Thoracic aorta (tissue), 2 donors: Measurements from ENCODE around the gene RGR. TPM values are rescaled to one million over a fixed set of nuclear protein-coding genes. Genes with fewer than 3 reads are reported as not detected.

Experiments
- ATAC-seq: fragments of 150-250 bp; one replicate; pipeline ENCODE4 v1.8.0; 2017; ENCODE audit warnings: low read depth; ENCODE audit not compliant: insufficient number of reproducible peaks, low FRiP score
- DNase-seq: peaks from one replicate; pipeline ENCODE4 v3.0.0-alpha.2; 2020; ENCODE audit warnings: low spot score
- H3K27ac ChIP-seq, 2 donors: fragments of 200-600 bp; sonication (generic); 1 replicate in 1 of 2; 2 replicates in 1 of 2; pipeline ENCODE4 v1.5.1; 2016; ENCODE audit warnings: mild to moderate bottlenecking in 2 of 2, moderate library complexity in 2 of 2
- H3K27me3 ChIP-seq: fragments of 200-600 bp; sonication (generic); replicated peaks from 2 replicates; pipeline ENCODE4 v1.6.0; 2016; ENCODE audit warnings: mild to moderate bottlenecking; ENCODE audit not compliant: insufficient read depth
- H3K36me3 ChIP-seq: fragments of 200-600 bp; sonication (generic); one replicate; pipeline ENCODE4 v1.5.1; 2016
- H3K4me1 ChIP-seq, 2 donors: fragments of 200-600 bp; sonication (generic); 1 replicate in 1 of 2; 2 replicates in 1 of 2; pipeline versions ENCODE4 v1.5.1 to v1.6.0; 2016; ENCODE audit warnings: low read depth in 2 of 2, mild to moderate bottlenecking in 1 of 2; ENCODE audit not compliant: control insufficient read depth in 1 of 2
- H3K4me3 ChIP-seq: fragments of 200-600 bp; sonication (generic); 2 replicates; pipeline ENCODE4 v1.5.1; 2016; ENCODE audit warnings: mild to moderate bottlenecking
- H3K9me3 ChIP-seq: fragments of 200-600 bp; sonication (generic); 2 replicates; pipeline ENCODE4 v1.5.1; 2016
- total RNA-seq, 2 donors: library from RNA; depleted of rRNA; stranded (reverse); fragments of >200 nt; gene quantifications; one replicate each; pipeline versions ENCODE4 v1.1.0 to v1.2.3, GENCODE V29; 2016
- TF ChIP-seq, protein P1 (sequence below): fragments of 200-600 bp; sonication (generic); IDR thresholded peaks from one replicate; pipeline ENCODE4 v1.5.1; 2019; ENCODE audit warnings: antibody characterized with exemption

RGR gene
- total RNA-seq, 2 donors from 2014 or later = not detected

DNA sequence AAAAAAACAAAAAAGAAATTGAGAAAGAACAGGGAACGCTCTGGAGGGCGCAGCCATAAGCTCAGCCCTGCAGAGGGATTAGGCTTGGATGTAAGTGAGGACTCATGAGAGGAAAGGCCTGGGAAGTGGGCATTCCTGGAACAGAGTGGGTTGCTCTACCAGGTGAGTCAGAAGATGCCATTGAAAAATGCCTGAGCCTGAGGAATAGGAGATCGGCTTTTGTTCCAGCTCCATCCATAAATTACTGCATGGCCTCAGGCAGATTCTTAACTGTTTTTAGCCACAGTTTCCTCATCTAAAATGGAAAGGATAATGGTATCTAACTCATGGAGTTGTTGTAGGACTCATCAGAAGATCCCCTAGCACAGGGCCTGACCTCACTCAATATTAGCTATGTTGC, 1.1 kb upstream of the RGR start:
- no peaks in the 10 kb centered on the region for H3K9me3 ChIP-seq
- TF ChIP-seq, protein P1, sequence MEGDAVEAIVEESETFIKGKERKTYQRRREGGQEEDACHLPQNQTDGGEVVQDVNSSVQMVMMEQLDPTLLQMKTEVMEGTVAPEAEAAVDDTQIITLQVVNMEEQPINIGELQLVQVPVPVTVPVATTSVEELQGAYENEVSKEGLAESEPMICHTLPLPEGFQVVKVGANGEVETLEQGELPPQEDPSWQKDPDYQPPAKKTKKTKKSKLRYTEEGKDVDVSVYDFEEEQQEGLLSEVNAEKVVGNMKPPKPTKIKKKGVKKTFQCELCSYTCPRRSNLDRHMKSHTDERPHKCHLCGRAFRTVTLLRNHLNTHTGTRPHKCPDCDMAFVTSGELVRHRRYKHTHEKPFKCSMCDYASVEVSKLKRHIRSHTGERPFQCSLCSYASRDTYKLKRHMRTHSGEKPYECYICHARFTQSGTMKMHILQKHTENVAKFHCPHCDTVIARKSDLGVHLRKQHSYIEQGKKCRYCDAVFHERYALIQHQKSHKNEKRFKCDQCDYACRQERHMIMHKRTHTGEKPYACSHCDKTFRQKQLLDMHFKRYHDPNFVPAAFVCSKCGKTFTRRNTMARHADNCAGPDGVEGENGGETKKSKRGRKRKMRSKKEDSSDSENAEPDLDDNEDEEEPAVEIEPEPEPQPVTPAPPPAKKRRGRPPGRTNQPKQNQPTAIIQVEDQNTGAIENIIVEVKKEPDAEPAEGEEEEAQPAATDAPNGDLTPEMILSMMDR = no peak
- no peaks in the 10 kb centered on the region for H3K4me1 ChIP-seq
- no peak overlapping the region for H3K27ac ChIP-seq
- ATAC-seq = no peak
- no peaks in the 10 kb centered on the region for H3K36me3 ChIP-seq
- no peak for DNase-seq
- no peaks in the 10 kb centered on the region for H3K27me3 ChIP-seq
- H3K4me3 ChIP-seq = no peak overlapping the region

GRCh38 chr10:84247496-84247895, 2.6 kb downstream of the RGR start:
- no peak overlapping the region for H3K4me3 ChIP-seq
- no peaks in the 10 kb centered on the region for H3K9me3 ChIP-seq
- ATAC-seq (no peak), DNase-seq (no peak)
- TF ChIP-seq, protein P1 = no peak
- H3K27ac ChIP-seq = no peak overlapping the region
- no peaks in the 10 kb centered on the region for H3K27me3 ChIP-seq
- H3K4me1 ChIP-seq = no peaks in the 10 kb centered on the region
- no peaks in the 10 kb centered on the region for H3K36me3 ChIP-seq

- Histone ChIP-seq H3K27ac (no peak overlapping the region), H3K4me1 (no peaks in the 10 kb centered on the region), H3K36me3 (no peaks in the 10 kb centered on the region), H3K27me3 (no peaks in the 10 kb centered on the region), H3K4me3 (no peak overlapping the region), H3K9me3 (no peaks in the 10 kb centered on the region)
- no peak for DNase-seq
- ATAC-seq = no peak
- TF ChIP-seq, protein P1 = no peak
These were observed 3.9 kb downstream of the RGR start for GRCh38 chr10:84248794-84249193.

DNA sequence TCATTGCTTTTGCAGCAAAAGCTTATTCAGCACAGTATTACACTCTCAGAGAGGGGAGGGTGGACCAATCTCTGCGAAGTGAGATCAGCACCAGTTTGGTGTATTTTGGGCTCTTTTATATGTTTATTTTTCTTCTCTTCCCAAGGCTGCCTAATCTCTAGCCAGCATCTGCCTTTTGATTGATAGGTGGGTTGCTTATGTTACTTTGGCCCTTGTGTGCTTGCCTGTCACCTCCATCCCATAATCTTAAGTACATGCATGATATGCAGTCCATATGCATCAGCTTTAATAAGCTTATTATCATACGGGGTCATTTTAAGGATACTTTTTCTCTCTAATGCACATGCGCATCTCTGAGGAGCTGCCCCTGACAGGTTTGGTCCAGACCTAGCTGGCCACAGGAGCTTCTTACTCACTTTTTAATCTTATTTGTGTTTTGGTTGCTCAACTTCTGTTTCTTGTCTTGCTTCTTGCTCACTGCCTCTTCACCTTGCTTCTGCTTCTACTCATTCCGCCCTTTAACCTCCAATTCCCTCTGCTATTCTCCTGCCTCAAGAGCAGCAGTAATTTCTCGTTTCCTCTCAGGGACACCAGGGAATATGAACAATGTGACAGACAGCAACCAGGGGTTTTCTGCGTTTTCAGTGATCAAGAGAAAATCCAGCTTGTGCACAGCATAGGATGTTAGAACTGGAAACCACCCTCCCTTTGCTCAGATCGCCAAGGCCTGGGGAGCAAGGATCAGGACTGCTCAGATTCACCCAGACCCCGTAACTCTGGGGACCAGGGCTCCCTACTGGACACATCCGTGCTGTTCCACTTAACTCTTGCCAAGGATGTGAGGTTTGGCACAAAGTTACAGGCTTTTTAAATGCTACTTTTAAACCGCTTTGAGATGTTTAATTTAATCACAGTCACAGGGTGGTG, 10.0 kb downstream of the RGR start:
- no peaks in the 10 kb centered on the region for H3K4me1 ChIP-seq
- no peaks in the 10 kb centered on the region for H3K36me3 ChIP-seq
- DNase-seq = no peak
- H3K27ac ChIP-seq = no peak overlapping the region
- no peak overlapping the region for H3K4me3 ChIP-seq
- no peaks in the 10 kb centered on the region for H3K9me3 ChIP-seq
- ATAC-seq = no peak
- no peaks in the 10 kb centered on the region for H3K27me3 ChIP-seq
- TF ChIP-seq, protein P1 = no peak

DNA sequence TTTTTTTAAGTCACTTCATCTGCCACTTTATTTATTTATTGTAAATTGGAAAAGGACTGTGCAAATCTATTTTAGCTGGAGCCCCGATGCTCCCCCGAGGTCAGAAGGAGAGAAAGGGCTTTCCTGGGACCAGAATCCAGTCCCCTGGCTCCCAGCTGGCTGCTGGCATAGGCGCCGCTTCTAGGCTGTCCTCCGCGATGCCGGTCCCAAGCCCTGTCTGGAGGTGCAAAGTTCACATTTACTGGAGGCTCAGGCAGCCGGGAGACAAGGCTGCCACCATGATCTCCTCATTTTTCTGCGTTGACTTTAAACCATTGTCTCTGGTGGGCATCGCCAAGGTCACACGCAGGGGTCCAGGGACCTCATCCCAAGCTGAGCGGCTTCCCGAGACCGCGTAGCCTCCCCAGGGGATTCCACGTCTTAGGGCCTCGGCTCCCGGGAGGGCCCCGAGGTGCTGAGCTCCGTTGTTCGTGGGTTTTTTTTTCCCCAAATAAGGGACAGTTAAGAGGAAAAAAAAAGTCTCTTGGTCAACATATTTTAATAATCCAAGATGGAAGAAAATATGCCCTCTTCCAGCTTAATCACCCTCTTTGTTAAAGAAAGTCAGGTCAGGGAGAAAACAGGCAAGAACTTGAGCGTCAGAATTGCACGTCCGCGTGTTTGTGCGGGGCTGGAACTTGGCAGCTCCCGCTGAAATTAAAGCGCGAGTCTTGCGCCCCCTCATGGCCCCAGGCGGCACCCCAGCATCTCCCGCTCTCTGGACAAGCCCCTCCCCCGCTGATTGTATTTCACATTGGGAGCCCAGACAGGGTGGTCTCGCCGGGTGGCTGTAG, 11.9 kb downstream of the RGR start:
- Histone ChIP-seq H3K4me3 (no peak overlapping the region), H3K9me3 (no peaks in the 10 kb centered on the region), H3K4me1 (no peaks in the 10 kb centered on the region), H3K27ac (no peak overlapping the region), H3K27me3 (no peaks in the 10 kb centered on the region), H3K36me3 (no peaks in the 10 kb centered on the region)
- DNase-seq = no peak
- TF ChIP-seq, protein P1 = no peak
- ATAC-seq = no peak
